IPS-11a (cell line): ENCODE data around the gene WASF2.
"Not testable (repeated sequence)": the region's sequence is repeated elsewhere in the genome, so short reads cannot be mapped to it uniquely, and the experiment has no call there.

ENCODE experiments used
- H3K4me3 ChIP-seq: one replicate; pipeline ENCODE4 v1.5.1; 2013; ENCODE audit warnings: low read depth, low read length, control low read depth

Gene WASF2

DNA sequence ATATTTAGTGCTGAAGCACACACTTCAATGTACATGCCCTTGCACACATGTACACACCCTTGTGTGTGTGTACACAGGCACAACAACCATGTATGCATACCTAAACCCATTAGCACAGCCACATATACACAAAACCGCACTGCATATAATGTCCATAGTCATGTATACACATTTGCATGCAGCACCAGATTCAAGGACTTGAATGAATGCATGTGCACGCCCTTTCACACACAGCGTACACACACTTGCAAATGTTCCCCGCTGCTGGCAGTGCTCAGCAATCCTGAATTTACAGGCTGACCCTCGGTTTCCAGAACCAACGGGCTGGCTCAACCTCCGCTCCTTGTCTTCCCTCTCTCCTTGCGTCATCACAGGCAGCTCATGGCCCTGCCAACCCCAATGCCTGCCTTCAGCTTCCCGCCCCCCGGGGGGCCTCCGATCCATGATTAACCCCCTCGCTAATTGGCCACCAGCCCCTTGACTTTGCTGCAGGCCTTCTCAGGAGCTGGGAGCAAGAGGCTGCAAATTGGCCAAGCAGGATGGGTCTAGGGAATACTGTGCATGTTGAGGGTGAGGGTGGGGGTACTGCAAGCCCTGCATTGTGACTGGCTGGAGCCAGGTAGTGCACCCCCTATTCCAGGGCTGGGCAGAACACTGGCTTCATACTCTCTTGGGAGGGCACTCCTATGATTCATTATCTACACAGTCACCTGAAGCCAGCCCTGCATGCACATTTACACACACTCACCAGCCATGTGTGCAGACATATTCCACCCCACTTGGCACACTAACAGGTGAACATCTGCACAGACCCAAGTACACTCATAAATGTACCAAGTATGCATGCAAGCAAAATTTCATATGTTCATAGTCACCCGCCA is 89.6 kb downstream of the WASF2 start:
- H3K4me3 ChIP-seq = no peak overlapping the region

DNA sequence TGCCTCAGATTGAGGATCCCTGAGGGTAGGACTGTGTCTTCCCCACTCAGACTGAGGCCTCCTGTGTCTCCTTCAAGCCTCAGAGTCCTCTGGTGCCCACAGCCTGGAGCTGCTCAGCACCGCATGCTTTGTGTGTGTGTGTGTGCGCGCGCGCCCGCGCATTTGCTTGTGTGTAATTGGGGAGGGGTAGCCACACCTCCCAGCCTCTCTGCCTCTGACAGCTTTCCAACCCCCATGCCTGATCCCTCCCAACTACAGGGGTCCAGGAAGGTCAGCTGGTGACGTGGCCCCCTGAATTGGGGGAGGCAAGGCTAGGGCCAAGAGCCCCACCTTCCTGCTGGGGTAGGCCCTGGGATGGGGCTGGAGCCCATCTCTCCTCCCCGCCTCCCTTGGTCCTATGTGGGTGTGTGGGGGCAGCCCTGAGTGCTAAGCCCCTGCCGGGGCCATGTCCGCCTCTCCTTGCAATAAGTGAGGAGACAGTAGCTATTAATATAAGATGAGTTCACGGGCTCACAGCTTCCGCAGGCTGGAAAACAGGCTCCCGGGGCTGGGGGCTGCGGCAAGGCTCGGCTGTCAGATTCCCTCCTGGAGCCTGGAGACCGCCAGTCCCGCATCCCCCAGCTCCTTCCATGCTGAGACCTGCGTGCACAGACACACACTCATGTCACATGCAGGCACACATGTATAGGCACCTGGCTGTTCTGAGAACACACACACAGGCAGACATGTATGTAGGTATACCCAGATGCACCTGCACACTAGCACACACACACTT is 90.5 kb downstream of the WASF2 start:
- H3K4me3 ChIP-seq = no peak overlapping the region

DNA sequence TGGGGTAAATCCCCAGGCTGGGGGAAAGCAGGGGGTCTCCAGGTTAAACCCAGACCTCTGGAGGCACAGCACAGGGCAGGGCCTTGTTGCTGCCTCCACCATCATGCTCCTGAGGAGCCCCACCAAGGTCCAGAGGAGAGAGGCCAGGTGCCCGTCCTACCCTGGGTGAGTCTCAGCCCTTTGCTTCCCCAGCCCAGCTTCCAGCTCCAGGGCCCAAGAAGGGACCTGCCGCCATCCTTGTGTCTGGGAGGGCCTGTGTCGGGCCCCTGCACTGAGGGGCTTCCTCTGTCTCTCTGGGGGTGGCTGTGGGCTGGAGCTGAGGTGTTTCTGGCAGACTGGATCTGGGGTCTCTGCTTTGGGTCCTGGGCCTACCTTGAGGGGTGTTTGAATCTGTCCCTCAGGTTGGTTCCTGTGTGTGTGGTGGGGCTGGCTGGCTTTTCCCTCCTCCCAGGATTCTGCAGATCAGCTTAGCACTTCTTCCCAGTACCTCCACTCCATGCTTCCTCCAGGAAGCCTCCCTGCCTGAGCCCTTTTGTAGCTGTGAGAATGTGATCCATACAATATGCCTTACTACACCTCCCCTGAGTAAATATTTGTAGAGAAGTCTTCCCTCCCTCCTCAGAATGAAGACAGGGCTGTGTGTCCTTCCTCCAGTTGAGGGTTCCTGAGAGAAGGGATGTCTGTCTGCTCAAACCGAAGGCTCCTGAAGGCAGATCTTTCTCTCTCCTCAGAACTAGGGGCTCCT is 91.4 kb downstream of the WASF2 start:
- H3K4me3 ChIP-seq = no peak overlapping the region

DNA sequence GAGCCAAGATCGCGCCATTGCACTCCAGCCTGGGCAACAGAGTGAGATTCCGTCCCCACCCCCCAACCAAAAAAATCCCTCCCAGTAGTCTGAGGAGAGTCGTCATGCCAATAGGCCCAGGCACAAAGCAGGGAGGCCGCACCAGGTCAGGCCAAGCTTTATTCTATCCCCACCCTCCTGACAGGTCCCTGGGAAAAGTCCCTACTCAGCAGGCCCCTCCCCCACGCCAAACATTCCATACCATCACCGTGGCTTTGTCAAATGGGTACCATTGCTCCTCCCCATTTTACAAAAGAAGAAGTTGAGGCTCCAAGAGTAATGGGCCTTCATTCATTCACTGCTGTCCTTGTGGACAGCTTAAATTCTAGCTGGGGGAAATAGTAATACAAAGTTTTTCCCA is 92.2 kb downstream of the WASF2 start:
- no peak overlapping the region for H3K4me3 ChIP-seq

DNA sequence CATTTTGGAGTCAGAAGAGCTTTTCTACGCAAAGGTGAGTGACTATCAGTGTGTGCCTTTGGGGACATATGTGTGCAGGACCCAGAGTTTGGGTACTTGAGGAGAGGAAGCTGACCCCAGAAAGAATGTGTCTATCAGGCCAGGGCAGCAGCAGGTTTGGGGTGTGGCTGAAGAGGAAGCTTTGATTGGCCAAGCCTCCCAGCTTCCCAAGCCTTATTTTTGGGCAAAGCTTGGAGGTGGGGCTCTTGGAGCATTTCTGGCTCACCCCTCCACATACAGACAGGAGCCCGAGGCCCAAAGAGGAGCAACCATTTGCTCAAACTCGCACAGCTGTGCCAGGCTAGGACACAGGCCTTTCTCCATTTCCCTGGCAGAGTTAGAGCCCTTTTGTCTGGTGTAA is 92.9 kb downstream of the WASF2 start:
- H3K4me3 ChIP-seq = no peak overlapping the region

DNA sequence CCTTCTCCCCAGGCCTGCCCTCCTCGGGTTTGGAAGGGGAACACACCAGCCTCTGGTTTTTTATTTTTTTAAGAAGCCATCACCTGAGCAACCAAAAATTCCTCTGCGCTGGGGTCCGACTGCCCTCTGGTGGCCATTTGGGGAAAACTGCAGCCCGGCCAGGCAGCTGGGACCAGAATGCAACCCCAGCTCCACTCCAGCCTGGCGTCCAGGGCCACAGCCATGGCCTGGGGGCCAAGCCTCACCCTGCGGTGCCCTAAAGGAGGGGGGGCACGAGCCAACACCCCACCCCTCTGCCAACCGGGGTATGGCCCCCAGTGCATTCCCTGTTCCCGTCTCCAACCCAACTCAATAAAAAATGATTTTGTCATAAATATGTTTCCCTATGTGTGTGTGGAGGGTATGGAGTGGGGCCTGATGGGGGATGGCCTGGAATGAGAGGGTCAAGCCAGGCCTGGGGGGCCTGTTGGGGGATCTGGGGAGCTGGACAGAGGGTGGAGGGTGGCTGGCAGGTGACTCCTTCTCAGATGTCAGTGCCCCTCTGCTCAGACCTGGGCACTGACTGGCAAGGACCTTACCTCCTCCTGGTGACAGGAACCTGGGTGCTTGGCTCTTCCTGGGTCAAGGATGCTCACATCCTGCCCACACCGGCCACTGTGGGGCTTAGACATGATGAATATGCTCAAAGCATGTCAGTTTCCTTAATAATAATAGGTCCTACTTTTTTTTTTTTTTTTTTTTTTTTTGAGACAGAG is 94.3 kb downstream of the WASF2 start:
- no peak overlapping the region for H3K4me3 ChIP-seq

DNA sequence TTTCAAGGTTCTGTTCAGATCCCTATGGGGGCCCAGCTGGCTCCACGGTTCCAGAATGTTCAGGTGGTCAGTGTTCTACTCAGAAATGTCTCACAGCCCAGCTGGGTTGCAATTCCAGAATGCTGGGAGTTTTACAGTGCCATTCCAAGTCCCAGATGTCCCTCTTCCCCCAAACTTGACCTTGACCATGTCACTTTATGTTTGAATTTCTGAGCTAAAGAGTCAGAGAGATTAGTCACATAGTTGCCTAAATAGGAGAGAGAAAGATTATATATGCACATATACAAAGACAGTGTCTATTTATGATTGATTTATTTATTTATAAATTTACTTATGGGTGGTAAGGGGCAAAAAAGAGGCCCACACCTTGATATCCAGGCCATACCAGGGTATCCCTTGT is 95.0 kb downstream of the WASF2 start:
- H3K4me3 ChIP-seq = no peak overlapping the region

DNA sequence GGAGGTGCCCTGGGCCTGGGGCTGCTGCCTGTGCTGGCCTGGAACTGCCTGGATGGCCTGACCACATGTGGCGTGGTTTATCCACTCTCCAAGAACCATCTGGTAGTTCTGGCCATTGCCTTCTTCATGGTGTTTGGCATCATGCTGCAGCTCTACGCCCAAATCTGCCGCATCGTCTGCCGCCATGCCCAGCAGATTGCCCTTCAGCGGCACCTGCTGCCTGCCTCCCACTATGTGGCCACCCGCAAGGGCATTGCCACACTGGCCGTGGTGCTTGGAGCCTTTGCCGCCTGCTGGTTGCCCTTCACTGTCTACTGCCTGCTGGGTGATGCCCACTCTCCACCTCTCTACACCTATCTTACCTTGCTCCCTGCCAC is 95.7 kb downstream of the WASF2 start:
- H3K4me3 ChIP-seq = no peak overlapping the region

DNA sequence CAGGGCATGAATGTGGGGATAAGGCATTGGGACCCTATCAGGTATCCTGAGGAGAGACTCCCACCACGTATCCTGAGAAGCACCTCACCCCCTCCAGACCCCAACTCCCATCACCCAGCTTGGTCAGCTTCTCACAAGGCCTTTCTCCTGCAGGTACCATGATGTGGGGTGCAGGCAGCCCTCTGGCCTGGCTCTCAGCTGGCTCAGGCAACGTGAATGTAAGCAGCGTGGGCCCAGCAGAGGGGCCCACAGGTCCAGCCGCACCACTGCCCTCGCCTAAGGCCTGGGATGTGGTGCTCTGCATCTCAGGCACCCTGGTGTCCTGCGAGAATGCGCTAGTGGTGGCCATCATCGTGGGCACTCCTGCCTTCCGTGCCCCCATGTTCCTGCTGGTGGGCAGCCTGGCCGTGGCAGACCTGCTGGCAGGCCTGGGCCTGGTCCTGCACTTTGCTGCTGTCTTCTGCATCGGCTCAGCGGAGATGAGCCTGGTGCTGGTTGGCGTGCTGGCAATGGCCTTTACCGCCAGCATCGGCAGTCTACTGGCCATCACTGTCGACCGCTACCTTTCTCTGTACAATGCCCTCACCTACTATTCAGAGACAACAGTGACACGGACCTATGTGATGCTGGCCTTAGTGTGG is 96.2 kb downstream of the WASF2 start:
- no peak overlapping the region for H3K4me3 ChIP-seq

DNA sequence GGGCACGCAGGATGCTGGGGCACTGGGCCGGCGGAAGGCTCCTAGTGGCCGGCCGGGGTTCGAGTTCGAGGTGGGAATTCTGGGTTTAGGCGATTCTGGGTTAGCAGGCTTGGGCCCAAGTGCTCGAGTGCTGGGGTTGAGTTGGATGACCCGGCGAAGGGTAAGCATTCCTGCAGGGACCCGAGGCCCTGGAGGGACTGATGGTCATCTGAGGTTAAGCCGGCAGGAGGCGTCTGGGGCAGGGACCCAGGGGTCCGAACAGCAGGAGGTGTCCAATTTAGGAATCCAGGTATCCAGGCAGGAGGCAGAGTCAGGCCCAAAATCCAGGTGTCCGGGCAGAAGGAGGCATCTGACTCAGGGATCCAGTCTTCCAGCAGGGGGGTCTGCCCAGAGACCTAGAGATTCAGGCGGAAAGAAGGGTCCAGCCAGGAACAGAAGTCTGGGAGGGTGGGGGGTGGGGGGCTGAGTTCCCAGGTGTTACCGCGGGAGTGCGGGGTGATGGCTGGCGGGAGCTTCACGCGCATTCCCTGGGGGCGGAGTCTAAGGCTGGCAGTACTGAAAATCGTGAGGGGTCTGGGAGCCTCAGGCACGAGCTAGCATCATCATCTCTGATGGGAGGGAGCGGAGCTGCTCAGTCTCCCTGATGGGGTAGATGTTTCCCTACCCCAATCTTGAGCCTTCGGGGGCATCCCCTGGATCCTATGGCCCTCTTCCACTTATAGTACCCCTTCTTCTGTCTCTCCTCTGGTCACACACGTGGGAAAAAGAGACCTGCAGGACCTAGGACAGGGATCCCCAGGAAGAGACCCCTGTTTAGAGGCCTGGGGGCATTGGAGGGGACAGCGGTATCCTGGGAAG is 97.0 kb downstream of the WASF2 start:
- H3K4me3 ChIP-seq = peak overlapping the region; percentile 76

DNA sequence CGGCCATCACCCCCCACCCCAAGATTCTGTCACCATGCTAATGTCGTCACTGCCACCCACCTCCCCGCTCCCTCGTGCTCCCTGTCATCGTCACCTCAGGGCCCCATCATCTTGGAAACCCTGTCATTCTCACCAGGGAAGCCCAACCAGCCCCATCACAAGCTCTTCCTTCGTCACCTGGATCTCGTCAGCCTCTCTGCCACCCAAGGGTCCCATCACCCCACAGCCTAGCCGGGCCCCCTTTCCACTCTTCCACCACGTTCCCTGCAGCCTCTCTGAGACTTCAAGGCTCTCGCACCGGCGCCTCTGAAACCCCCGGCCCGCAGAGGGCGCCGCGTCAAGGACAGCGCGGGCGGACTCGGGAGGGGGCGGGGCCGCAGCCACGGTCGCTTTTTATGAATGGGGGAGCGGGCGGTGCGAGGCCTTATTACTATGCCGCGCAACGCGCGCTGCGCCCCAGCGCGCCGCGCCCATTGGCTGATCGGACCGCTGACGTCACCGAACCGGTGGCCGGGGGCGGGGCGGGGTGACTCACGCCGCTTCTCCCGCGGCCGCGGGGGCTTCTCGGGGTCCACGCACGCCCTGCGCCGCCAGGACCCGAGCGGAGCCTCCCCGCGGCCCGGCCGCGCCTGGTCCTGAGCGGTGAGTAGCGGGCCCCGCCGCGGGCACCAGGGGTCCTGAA is 97.7 kb downstream of the WASF2 start, which contains the start of gene GPR3:
GPR3 (plus strand) TSS at position 527 of the 682 bp plus-strand sequence. CDS start 1,177 bp downstream, outside the sequence.
- peak within 1 kb of the TSS; percentile 76 for H3K4me3 ChIP-seq

DNA sequence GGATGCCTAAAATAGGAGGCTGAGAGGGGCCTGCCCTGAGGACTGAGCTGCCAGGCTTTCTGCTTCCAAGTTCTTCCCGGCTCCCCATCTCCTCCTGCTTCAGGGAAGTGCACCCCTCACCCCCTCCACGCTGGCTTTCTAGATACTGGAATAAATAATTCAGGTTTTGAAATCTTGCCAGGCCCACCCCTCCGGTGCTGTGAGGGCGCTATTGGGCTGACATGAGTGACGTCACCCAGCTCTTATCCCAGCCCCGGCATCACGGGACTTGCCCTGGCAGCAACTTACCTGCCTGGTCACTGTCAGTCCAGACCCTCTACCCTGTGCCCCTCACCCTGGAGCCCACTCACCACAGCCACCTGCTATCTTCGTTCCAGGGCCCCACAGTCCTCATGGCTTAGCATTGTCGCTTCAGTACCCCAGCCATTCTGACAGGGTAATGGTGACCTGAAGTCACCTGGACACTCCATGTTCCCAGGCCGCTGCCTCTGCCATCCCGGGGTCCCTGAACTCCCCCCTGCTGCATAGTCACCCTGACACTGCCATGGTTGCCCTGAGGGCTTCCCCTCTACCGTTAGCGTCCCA is 98.4 kb downstream of the WASF2 start:
- peak overlapping the region; percentile 6 for H3K4me3 ChIP-seq

DNA sequence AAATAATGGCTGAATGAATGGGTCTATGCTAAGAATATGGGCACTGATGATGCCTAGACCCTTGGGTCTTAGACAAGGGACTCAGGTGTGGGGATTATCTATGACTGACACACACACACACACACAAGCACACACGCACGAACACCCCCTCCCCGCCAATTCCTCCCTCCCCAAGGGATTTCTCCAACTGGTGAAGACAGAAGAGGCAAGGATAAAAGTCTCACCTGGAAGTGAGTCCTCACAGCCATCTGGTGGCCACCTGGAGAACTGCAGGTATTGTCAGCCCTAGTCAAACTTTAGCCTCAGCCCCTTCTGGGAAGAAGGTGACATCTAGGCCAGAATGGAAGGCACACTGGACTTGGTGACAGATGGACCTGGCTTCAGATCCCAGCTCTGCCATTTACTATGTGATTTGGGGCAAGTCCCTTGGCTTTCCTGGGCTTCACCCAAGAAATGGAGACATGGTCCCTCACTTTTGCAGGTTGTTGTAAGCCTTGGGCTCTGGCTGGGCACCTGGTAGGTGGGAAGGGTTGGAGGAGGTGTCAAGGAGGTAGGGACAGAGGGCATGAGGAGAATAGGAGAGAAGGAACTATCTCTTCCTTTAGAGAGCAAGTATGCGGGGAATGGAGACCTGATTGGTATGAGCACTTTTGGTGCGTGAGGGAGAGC is 101.5 kb downstream of the WASF2 start:
- no peak overlapping the region for H3K4me3 ChIP-seq

DNA sequence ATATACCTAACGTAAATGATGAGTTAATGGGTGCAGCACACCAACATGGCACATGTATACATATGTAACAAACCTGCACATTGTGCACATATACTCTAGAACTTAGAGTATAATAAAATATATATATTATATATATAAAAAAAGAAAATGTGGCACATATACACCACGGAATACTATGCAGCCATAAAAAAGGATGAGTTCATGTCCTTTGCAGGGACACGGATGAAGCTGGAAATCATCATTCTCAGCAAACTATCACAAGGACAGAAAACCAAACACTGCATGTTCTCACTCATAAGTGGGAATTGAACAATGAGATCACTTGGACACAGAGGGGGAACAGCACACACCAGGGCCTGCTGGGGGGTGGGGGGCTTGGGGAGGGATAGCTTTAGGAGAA is 105.2 kb downstream of the WASF2 start:
- H3K4me3 ChIP-seq = not testable (repeated sequence)

DNA sequence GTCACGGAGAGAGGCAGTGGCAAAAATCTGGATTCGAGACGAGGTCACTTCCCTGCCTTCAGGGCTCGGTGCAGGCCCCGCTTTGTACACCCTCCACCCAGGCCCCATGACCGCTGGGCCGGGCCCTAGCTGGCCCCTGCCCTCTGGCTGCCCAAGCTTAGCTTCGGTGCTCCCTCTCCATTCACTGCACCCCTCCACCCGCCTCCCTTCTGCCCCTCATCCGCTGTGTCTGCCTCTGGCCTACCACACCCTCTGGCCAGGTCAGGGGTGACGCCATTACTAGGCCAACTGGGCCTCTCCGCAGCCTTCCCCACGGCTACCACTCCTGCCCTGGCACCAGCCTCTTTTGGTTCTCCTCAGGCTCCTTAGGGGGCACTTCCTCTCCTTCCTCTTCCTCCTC is 106.3 kb downstream of the WASF2 start:
- no peak overlapping the region for H3K4me3 ChIP-seq

DNA sequence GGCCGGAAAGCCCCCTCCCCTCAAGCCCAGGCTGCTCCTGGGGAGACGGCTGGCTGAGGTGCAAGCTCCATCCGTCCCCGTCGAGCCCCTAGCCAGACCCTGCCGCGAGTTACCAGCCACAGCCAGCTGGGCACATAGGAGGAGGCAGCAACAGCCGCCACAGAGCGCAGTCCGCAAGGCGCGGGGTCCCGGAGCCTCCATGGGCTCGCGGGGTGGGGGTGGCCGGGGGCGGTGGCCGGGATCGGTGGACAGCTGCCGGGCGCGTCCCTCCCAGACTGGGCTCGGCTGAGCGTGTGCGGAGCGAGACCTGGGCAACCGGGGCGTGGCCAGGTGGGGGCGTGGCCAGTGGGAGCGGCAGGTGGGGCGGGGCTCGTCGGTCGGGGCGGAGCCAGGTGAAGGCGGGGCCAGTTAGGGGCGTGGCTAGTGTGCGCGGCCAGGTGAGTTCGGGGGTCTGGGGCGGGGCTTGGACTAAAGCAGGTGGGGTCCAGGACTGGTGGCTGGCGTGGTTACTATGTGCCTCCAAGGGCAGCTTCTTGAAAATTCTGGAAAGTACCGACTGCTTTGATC is 106.8 kb downstream of the WASF2 start, which contains the start of gene CD164L2:
CD164L2 (minus strand) TSS at position 295 of the 567 bp plus-strand sequence; CDS start at position 201, 94 bp downstream.
- peak within 1 kb of the TSS; percentile 39 for H3K4me3 ChIP-seq
